NCI-H748 (cell line): Measurements from ENCODE around the gene IGSF9.
"Not testable (repeated sequence)": the region's sequence is repeated elsewhere in the genome, so short reads cannot be mapped to it uniquely, and the experiment has no call there.

Experiments
- DNase-seq: peaks from one replicate; lab custom pipeline; 2025; ENCODE audit not compliant: unreplicated experiment; lab: John Stamatoyannopoulos, UW

The IGSF9 gene

DNA sequence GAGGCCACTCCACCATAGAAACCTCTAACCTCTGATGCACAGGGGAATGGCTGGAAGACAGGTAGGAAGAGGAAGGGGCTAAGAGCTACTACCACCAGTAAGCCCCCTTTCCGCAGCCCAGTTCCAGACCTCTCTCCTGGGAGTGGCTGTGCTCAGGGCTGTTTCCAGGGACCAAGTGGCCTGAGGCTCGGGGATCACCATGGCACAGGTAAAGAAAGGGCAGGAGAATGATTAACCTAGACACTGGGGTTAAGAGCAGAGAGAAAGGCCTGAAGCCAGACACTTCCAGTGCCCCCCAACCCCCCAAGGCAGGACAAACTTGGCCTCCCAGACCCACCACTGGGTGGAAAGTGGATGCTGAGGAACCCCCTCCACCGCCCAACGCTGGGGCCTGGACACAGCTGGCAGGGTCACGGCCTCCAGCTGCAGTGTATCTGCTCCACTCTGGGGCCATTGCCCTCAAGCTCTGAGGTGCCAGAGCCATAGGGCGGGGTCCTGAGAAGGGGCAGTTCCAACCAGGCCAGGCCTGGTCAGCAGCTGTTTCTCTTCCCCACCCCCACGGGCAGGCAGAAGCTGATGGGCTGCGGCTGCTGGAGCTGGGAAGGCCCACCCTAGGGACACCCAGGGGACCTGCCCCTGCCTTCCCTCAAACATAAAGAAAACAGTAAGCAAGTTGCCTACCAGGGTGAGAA, 22.8 kb downstream of the IGSF9 start:
- DNase-seq: peak; percentile 78

DNA sequence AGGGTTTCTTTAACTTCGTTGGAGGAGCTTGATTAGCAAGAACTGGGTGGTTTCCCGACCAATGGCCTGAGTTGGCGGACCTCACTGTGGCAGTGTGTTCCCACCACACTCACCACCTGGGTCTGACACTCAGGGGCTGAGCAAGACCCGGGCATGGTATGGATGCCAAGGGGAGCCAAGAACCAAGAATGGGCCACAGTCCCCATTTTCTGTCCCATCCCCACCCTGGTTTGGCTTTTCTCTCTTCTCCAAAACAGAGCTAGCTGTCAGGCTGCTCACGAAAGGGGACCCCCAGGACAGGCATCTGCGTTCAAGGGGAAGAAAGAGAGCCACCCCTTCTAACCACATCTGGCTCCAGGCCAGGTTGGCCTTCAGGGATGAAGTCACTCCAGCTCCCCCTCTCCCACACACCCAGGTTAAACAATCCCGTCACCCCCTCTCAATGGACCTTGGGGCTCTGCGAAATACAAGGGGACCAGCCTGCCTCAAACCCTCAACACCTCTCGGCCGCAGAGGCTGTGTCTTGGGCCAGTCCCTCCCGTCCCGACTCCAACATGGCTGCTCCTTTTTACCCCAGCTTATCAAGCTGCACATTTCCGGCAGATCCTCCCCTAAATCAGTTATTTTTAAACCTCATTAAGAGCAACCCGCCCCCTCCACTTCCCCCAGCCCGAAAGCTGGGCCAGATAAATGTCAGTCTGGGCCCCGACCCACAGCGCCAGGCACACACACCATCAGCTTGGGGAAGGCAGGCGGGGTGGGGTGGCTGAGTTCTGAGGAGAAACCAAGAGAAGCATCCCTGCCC, 23.5 kb downstream of the IGSF9 start:
- no peak for DNase-seq

DNA sequence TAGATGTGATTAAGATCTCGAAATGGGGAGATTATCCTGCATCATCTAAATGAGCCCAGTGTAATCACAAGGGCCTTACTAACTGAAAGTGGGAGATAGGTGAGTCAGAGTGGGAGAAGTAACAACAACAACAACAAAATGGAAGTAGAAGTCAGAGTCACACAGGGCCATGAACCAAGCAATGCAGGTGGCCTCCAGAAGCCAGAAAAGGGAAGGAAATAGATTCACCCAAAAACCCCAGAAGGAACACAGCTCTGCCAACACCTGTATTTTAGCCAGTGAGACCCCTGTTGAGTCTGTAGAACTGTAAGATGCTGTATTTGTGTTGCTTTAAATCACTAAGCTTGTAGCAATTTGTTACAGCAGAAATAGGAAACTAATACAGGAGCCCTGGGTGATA, 24.2 kb downstream of the IGSF9 start:
- DNase-seq: no peak

DNA sequence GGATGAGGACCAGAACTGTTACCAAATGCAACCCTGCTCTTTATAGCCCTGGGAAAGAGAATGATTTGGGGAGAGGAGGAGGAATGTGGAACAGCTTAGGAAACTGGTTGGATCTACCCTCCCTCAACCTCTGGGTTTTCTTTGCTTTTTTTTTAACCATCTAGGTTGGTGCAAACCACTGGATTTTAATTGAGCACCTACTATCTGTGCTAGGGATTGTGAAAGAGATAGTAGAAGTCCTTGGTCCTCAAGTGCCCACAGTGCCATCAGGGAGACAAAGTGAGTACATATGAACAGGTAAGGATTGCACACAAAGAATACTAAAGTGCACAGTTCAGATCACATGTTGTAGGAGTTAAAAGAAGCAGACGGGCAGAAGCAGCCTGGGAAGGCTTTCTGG, 24.8 kb downstream of the IGSF9 start:
- DNase-seq: no peak

DNA sequence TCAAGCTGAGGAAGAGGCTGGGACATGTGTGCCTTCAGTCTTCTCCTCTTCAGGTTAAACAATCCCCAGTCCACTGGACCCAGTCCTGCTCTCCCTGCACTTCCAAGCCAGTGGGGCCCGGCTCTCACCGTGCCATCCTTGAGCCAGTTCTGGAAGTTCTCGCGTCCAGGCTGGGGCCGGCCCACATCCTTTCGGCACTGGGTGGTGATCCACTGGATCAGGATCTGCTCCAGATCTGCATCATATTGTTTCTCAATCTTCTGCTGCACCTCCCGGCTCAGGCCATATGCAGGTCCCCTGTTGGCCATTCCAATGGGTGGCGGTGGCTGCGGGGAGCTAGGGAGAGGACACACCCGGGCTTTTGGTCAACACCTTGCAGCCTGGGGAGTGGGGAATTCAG, 25.2 kb downstream of the IGSF9 start:
- DNase-seq: no peak

DNA sequence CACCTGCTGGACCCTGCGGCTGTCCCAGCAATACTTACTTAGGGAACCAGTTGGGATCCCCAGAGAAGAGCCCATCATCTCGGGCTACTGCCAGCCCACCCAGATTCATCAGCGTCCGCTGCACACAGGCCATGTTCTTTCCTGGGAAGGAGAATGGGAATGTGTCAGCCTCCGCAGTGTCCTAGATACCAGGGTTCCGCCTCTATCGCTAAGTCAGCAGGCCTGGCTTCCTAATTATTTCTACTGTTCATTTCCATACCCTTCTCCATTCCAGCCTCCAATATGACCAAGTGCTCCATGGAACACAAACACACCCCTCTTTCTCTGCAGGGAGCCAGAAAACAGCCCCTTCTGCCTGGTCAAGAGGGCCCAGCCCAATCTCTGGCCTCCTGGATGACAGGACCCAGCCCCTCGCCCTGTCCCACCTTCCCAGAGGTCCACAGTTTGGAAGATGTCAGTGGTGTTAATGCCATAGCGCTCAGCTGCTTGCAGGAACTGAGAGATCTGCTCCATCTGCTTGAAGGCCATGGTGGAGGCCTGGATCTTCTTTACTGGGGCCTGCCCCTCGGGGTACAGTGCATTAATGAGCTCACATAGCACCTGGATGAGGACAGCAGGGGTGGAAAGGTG, 26.1 kb downstream of the IGSF9 start:
- no peak for DNase-seq

DNA sequence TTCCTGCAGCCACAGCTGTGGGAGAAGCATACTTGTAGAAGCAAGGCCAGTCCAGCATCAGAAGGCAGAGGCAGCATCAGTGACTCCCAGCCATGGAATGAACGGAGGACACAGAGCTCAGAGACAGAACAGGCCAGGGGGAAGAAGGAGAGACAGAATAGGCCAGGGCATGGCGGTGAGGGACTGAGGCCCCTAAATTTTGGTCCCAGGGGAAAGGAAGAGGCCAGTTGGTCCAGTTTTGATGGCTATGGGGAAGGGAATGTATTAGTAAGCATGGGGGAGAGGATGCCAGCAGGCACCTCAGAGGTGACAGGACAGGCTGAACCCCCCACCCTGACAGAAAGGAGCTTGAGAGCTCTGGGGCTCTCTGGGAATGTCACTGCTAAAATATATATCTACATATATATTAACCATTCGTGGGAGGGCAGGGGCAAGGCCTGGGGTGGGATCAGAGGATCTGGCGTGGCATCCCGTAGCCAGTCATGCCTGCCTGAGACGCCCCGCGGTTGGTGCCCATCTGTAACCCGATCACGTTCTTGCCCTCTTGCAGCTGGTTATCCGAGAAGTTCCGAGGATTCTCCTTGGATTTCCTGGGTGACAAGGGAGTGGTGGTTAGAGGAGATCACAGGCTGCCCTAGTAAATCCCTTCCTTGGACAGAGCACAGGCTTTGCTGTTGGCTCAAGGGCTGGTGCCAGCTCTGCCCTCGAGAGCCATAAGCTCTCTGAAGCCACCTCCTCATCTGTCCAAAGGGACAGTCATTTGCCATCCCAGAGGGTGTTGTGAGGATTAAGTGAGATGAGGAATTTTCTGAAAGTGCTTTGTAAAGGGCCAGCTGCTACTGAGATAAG, 26.8 kb downstream of the IGSF9 start:
- no peak for DNase-seq

DNA sequence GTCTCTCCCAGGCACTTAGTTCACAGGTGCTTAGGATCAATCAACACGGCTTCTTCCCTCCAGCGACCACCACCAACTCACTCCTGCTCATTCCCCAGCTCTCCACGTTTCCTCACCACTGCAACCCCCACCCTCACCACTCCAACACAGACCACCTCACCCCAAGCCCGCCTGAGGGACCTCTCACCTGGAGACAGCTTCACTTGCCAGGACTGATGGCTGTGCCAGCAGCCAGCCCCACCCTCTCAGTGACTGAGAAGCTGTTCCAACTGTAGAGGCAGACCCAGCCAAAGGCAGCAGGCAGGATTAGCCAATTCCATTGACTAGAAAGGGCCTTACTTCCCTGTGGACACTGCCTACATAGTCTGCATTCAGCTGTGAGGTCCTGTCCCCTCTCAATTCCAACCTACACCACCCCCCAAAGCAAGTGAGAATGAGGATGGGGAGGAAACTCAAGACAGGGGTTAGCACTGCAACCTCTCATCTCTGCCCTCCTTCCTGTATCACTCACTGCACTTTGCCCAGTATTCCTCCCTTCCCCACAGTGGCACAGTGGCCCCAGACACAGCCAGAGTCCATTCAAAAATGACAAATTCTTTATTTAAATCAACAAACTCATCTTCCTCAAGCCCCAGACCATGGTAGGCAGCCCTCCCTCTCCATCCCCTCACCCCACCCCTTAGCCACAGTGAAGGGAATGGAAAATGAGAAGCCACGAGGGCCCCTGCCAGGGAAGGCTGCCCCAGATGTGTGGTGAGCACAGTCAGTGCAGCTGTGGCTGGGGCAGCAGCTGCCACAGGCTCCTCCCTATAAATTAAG, 27.7 kb downstream of the IGSF9 start:
- no peak for DNase-seq

DNA sequence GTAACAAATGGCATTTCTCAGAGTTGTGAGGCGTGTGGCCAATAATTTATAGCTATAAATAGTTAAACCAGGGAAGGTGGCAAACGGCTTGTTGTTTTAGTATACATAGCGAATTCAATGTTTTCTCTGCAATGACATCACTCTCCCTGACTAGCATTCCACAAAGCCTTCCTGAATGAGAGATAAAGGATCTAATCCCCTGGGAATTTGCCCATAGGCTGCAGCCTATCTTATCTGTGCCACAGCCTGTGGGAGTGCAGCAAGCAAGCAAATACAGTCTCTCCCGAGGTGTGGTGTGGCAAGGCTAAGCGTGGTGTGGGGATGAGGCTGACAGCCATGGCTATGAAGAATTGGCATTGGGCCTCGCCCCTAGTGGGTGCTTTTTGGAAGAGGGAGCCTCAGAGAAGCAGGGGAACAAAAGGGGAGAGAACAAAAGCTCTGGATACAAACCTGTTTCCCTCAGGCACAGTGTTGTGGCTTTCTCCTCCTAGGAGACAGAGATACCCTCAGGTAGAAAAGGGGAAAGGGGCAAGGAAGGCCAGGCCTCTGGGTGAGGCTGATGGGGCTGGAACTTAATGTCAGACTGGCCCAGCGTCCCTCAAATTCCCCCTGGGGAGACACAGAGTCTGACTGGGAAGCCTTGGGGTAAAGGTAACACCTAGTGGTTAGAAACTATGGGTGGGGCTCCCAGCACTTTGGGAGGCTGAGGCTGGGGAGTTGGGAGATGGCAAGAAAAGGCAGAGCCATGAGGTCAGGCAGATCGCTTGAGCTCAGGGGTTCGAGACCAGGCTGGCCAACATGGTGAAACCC, 29.0 kb downstream of the IGSF9 start:
- DNase-seq: peak; percentile 37

DNA sequence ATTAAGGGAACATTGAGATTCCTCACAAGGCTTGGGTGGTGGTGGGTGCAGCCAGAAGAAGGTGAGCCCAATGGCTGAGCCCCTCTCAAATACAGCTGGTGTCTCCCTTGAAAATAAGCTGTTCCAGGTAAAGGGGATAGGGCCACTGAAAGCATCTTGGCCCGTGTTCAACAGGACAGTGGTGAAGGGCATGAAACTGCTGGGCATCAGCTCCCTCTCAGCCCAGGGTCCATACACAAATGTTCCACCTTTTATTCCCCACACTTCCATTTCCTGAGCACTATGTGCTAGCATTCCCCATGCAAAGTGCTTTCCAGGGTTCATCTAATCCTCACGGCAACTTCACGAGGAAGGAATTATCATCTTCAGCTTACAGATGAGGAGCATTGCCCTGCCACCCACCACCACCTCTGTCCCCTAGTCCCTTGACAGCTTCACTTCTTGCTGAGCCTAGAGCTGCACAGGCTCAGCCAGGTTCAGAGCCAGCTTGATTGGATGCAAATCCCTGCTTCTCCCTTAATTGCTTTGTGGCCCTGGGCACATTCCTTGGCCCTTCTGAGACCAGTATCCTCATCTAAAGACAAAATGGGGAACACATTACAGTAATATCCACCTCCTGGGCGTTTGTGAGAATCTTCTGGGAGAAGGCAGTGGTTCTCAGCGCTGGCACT, 29.7 kb downstream of the IGSF9 start:
- peak; percentile 26 for DNase-seq

DNA sequence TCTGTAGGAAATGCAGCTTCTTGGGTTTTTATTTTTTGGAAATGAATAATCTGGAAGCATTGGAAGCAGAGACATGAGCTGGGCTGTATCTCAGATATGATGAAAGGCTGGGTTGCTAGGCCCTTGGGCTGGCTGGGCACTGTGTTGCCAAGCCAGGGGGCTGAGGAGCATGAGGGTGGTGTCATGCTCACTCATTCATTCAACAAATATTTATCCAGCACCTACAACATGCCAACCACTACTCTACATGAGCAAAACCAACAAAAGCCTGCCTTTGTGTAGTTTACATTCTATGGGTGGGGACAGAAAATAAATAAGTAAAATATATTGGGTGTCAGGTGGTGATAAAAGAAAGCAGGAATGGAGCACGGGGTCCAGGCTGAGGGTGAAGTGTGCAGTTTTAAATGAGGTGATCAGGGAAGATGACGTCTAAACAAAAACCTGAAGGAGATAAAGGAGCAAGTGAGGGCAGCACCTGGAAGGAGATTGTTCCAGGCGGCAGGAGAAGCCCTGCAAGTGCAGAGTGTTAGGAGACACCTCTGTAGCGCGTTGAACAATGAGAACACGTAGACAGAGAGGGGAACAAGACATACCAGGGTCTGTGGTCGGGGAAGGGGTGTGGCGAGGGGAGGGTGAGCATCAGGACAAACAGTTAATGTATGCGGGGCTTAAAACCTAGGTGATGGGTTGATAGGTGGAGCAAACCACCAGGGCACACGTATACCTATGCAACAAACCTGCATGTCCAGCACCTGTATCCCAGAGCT, 31.0 kb downstream of the IGSF9 start:
- peak; percentile 92 for DNase-seq

DNA sequence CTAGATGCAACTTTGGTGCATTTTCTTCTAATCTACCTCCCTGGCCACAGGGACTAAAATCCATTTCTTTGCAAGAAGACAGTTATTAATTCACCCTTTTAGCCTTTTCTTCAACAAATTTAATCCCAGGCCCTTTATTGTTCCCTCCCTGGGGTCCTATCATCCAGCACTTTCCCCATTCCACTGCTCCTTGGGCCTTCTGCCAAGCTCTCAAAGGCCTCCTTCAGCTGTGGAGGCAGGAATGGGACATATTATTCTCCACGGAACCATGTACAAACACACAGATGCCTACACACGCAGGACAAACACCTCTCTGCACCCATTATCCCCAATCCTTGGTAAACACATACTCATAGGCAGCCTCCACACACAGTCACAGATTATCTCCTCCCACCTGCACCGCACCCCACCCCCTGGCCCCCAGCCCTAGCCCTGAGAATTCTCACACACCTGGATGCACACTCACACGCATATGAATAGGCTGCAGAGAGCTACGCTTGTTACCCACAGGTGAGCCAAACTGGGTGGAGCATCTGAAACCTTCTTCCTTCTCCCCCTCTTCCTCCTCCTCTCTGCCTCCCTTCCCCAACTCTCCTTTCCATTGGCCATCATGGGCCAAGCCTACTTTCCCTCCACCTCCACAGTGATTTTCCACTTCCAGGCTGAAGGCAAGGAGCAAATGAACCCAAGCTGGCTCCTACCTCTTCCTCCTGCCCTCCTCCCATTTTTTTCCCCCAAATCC, 31.8 kb downstream of the IGSF9 start:
- peak; percentile 78 for DNase-seq

DNA sequence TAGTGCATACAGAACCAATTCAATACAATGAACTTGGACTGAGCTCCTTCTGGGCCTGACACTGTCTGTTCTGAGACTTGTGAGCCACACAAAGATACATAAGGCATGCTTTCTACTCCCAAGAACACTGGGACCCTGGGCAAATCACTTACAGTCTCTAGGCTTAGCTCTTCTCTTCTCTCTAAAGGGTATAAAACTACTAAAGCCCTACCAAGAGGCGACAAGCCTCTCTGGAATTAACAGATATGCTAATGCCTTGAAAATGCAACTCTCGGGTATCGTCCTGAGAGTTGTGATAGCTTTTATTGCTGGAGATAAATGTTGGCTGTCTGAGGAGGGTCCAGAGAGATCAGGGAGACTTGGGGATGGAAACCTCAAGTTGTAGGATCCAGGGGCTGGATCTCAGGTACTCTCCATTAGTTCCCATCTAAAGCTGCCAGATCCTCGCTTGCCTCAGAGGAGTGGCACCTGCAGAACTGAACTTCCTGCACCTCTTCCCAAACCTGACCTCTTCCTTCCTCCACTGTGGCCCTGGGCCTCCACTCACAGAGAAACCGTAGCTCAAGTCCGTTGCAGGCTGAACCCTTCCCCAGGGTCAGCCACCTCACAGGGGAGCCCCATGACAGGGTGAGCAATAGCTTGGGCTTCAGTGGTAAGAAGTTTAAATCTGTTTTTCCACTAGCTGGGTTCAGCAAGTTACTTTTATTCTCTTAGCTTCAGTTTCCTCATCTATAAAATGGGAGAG, 33.9 kb downstream of the IGSF9 start:
- DNase-seq: no peak

DNA sequence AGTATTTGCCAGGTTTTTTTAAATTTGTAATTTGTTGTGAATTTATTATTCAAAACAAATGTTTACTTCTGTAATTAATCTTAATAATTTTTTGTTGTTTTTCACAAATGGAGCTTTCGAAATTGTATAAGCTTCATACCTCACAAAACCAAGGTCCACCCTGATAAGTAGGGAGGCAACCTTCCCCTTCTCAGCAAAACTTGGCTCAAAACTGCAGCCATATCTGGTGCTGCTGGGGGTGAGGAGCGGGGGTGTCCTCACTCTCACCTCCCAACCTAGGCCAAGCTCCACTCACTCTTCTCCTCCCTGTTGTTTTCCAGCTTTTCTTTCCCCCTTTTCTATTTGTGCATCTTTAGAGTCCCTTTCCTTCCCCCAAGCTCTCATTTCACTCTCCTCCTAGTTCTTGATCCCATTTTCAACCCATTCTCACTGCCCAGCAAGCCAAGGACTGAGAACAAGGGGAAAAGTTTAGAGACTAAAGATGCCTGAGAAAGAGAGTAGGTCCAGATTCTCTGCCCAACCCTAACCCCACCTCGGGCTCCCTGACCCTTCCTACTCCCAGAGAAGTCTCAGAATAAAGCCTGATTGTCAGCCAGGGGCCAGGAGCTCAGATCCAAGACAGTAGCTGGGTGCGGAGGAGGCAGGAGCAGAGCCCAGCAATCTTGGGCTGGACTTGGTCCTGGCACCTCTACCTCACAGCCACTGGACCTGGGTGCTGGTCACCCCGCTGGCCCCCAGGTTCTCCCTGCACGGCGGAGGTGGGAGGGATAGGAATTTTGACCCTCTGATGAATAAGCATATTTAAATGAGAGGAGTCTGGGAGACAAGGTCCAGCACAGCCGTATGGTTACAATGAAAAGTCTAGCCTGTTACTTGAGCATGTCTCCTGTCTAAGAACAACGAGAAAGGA, 37.1 kb downstream of the IGSF9 start:
- no peak for DNase-seq

DNA sequence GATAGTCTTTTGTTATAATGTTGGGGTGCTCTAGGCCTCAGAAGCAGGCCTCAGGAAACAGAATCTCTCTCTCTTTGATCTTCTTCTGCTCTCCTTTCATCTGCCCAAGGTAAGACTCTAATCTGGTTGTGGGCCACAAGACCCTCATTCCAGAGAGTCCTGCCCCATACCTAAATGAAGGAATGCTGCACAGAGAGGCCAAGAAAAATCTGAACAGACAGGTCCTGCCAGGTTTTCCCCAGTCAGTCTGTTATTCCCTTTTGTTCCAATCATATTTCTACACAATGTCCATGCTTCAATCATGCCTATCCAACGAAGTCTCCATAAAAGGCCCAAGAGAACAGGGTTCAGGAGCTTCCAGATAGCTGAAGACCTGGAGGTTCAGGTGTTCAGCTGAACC, 38.5 kb downstream of the IGSF9 start:
- DNase-seq: no peak

DNA sequence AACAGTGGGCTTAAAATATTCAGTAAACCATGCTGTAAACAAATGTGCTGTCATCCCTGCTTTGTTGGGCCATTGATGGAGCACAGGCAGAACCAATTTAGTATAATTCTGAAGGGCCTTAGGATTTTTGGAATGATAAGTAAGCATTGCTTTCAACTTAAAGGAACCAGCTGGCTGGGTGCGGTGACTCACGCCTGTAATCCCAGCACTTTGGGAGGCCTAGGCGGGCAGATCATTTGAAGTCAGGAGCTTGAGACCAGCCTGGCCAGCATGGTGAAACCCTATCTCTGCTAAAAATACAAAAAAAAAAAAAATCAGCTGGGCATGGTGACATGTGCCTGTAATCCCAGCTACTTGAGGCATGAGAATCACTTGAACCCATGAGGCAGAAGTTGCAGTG, 41.4 kb downstream of the IGSF9 start:
- not testable (repeated sequence) for DNase-seq
